Peyer's patch (tissue), 4 donors: ENCODE measurements around the gene LDB3. TPM values are rescaled to one million over a fixed set of nuclear protein-coding genes. Genes with fewer than 3 reads are reported as not detected.
"Not testable (repeated sequence)": the region's sequence is repeated elsewhere in the genome, so short reads cannot be mapped to it uniquely, and the experiment has no call there.

ENCODE experiments used
- DNase-seq, 3 donors: peaks; one replicate each; pipeline ENCODE4 v3.0.0-alpha.2; 2017 to 2019
- H3K27ac ChIP-seq, 4 donors: fragments of 200-600 bp; sonication (generic); one replicate each; pipeline ENCODE4 v1.5.1; 2016 to 2019
- H3K27me3 ChIP-seq, 2 donors: fragments of 200-600 bp; sonication (generic); one replicate each; pipeline ENCODE4 v1.5.1; 2019
- H3K36me3 ChIP-seq, 3 donors: fragments of 200-600 bp; sonication (generic); one replicate each; pipeline ENCODE4 v1.5.1; 2016 to 2019
- H3K4me1 ChIP-seq, 4 donors: fragments of 200-600 bp; sonication (generic); one replicate each; pipeline ENCODE4 v1.5.1; 2016 to 2019
- H3K4me3 ChIP-seq, 4 donors: fragments of 200-600 bp; sonication (generic); 1 replicate in 3 of 4; 2 replicates in 1 of 4; pipeline ENCODE4 v1.5.1; 2016 to 2019; ENCODE audit warnings: mild to moderate bottlenecking in 1 of 4
- H3K9me3 ChIP-seq, 4 donors: fragments of 200-600 bp; sonication (generic); one replicate each; pipeline ENCODE4 v1.5.1; 2016 to 2019; ENCODE audit warnings: mild to moderate bottlenecking in 1 of 4
- POLR2A ChIP-seq, 2 donors: fragments of 450-650 bp; IDR thresholded peaks; one replicate each; pipeline ENCODE4 v1.5.1; 2017; ENCODE audit warnings: antibody characterized with exemption in 2 of 2, mild to moderate bottlenecking in 2 of 2, moderate library complexity in 2 of 2
- total RNA-seq, 4 donors: library from RNA; depleted of rRNA; stranded (reverse); fragments of >200 nt; gene quantifications; one replicate each; pipeline ENCODE4 v1.1.0, GENCODE V29; 2016
- TF ChIP-seq, protein P1 (sequence below), 6 experiments: fragments of 450-650 bp in 4 of 6; fragments of 200-600 bp in 2 of 6; sonication (generic) in 1 of 6; IDR thresholded peaks; one replicate each; pipeline ENCODE4 v1.5.1; 2017 to 2019; ENCODE audit warnings: antibody characterized with exemption in 6 of 6, mild to moderate bottlenecking in 3 of 6, moderate library complexity in 1 of 6

Gene LDB3
- total RNA-seq, 4 donors from 2014 or later, result 1.3 to 9.1 (median 2.3) TPM

DNA sequence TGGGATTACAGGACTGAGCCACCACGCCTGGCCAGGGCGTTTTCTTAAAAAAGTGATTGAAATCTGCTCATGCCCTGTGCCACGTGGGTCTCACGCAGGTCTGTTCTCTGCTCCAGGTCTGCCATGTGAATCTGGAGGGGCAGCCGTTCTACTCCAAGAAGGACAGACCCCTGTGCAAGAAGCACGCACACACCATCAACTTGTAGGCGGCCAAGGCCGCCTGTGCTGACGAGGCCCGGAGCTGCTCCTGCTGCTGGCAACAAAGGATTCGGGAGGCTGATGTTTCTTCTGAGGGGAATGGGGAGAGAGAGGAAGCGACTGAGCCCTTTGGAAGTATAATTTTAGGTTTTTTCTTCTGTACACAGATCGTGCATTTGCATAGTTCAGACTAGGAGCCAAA is 64.5 kb downstream of the LDB3 start:
- Histone ChIP-seq H3K36me3 (no peaks in the 10 kb centered on the region), H3K4me3 (no peak overlapping the region), H3K9me3 (no peaks in the 10 kb centered on the region), H3K4me1 (peaks cover 0 to 16% (median 0%) of the 10 kb centered on the region in 4 donors), H3K27me3 (no peaks in the 10 kb centered on the region), H3K27ac (peak overlapping the region in 2 of 4 donors; percentile 34 to 88)
- TF ChIP-seq, protein P1, sequence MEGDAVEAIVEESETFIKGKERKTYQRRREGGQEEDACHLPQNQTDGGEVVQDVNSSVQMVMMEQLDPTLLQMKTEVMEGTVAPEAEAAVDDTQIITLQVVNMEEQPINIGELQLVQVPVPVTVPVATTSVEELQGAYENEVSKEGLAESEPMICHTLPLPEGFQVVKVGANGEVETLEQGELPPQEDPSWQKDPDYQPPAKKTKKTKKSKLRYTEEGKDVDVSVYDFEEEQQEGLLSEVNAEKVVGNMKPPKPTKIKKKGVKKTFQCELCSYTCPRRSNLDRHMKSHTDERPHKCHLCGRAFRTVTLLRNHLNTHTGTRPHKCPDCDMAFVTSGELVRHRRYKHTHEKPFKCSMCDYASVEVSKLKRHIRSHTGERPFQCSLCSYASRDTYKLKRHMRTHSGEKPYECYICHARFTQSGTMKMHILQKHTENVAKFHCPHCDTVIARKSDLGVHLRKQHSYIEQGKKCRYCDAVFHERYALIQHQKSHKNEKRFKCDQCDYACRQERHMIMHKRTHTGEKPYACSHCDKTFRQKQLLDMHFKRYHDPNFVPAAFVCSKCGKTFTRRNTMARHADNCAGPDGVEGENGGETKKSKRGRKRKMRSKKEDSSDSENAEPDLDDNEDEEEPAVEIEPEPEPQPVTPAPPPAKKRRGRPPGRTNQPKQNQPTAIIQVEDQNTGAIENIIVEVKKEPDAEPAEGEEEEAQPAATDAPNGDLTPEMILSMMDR (IDR thresholded peaks at IDR 0.05), result no peak
- no peak for TF ChIP-seq POLR2A (IDR thresholded peaks at IDR 0.05)
- no peak for DNase-seq

- H3K4me3 ChIP-seq, result no peak overlapping the region
- peak overlapping the region in 2 of 4 donors; percentile 41 to 88 for H3K27ac ChIP-seq
- TF ChIP-seq POLR2A (IDR thresholded peaks at IDR 0.05), result no peak
- TF ChIP-seq, protein P1 (IDR thresholded peaks at IDR 0.05), result no peak
- H3K27me3 ChIP-seq, result no peaks in the 10 kb centered on the region
- H3K9me3 ChIP-seq, result no peaks in the 10 kb centered on the region
- DNase-seq, result no peak
- peaks cover 0 to 13% (median 0%) of the 10 kb centered on the region in 4 donors for H3K4me1 ChIP-seq
- H3K36me3 ChIP-seq, result no peaks in the 10 kb centered on the region
Observed at GRCh38 chr10:86733260-86733671, 65.0 kb downstream of the LDB3 start.

GRCh38 chr10:86734207-86734988 is 66.1 kb downstream of the LDB3 start:
- no peaks in the 10 kb centered on the region for H3K27me3 ChIP-seq
- H3K4me1 ChIP-seq, result peaks cover 0 to 13% (median 0%) of the 10 kb centered on the region in 4 donors
- no peaks in the 10 kb centered on the region for H3K36me3 ChIP-seq
- no peak overlapping the region for H3K4me3 ChIP-seq
- no peaks in the 10 kb centered on the region for H3K9me3 ChIP-seq
- TF ChIP-seq, protein P1 (IDR thresholded peaks at IDR 0.05), result no peak
- no peak for DNase-seq
- peak overlapping the region in 2 of 4 donors; percentile 41 to 88 for H3K27ac ChIP-seq

DNA sequence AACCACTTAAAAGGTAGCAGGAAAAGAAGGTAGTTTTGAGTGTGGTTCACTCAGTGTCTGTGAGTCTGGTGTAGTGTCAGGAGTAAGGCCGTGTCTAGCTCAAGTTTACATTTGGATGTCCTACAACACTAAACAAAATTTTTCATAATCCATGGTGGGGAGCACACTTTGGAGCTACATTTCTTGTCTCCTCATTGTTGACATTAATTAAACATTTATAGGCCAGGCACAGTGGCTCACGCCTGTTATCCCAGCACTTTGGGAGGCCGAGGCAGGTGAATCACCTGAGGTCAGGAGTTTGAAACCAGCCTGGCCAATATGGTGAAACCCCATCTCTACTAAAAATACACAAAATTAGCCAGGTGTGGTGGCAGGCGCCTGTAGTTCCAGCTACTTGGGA is 67.0 kb downstream of the LDB3 start:
- DNase-seq, H3K27me3 ChIP-seq, H3K4me1 ChIP-seq, H3K36me3 ChIP-seq, H3K9me3 ChIP-seq, H3K4me3 ChIP-seq: not testable (repeated sequence)
- H3K27ac ChIP-seq, result peak overlapping the region in 1 of 4 donors; percentile 88

GRCh38 chr10:86742230-86742629 is 73.9 kb downstream of the LDB3 start:
- no peak overlapping the region for H3K27ac ChIP-seq
- DNase-seq, result no peak
- no peaks in the 10 kb centered on the region for H3K27me3 ChIP-seq
- no peak overlapping the region for H3K4me3 ChIP-seq
- no peaks in the 10 kb centered on the region for H3K4me1 ChIP-seq
- no peaks in the 10 kb centered on the region for H3K36me3 ChIP-seq
- no peaks in the 10 kb centered on the region for H3K9me3 ChIP-seq
- TF ChIP-seq, protein P1 (IDR thresholded peaks at IDR 0.05), result no peak
- TF ChIP-seq POLR2A (IDR thresholded peaks at IDR 0.05), result no peak

- H3K4me1 ChIP-seq, result no peaks in the 10 kb centered on the region
- TF ChIP-seq POLR2A (IDR thresholded peaks at IDR 0.05), result no peak
- H3K27ac ChIP-seq, result peak overlapping the region in 2 of 4 donors; percentile 45 to 61
- no peak overlapping the region for H3K4me3 ChIP-seq
- no peaks in the 10 kb centered on the region for H3K36me3 ChIP-seq
- no peaks in the 10 kb centered on the region for H3K9me3 ChIP-seq
- no peaks in the 10 kb centered on the region for H3K27me3 ChIP-seq
- no peak for DNase-seq
Observed at GRCh38 chr10:86744067-86744725, 75.9 kb downstream of the LDB3 start.
